ENCODE results near the gene YPEL2.

YPEL2 gene

GRCh38 chr17:59357929-59358328 is 26.5 kb downstream of the YPEL2 start:
- H3K4me3 ChIP-seq (ENCODE audit: low read length) = no peak overlapping the region
- no peaks in the 10 kb centered on the region for H3K27me3 ChIP-seq (ENCODE audit: insufficient read depth, low read length)
- 100% methylated on average over 1 of the region's 1 CpG for WGBS
- no peak overlapping the region for H3K9ac ChIP-seq (ENCODE audit: low read depth, low read length)
- no peaks in the 10 kb centered on the region for H3K36me3 ChIP-seq (ENCODE audit: insufficient read depth, low read length)
- peaks cover 25% of the 10 kb centered on the region for H3K4me1 ChIP-seq (ENCODE audit: insufficient read depth, low read length)
- H3K9me3 ChIP-seq (ENCODE audit: insufficient read depth, low read depth, low read length) = 0 out of 2 replicates have a peak, but pooled peaks cover 4% of the 10 kb centered on the region
- H3K27ac ChIP-seq (ENCODE audit: low read depth, low read length) = no peak overlapping the region

DNA sequence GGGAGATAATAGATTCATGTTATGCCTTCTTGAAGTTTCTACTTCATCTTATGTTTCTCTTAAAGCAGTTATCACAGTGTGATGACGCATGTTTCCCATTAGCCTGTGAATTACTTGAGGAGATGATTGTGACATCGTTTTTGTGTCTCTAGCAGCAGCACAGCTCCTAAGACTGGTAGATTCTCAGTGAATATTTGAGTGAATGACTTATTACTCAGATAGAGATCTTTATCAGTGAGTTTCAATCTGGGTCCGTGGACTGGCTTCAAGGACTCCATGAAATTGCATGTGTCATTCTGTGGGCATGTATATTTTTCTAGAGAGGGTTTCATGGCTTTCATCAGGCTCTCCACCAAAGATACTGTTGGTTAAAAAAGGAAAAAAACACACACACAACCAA is 29.9 kb downstream of the YPEL2 start:
- H3K9me3 ChIP-seq (ENCODE audit: insufficient read depth, low read depth, low read length) = 0 out of 2 replicates have a peak, but pooled peaks cover 4% of the 10 kb centered on the region
- no peak overlapping the region for H3K4me3 ChIP-seq (ENCODE audit: low read length)
- WGBS = 88% methylated on average over 3 of the region's 3 CpGs
- peaks cover 26% of the 10 kb centered on the region for H3K4me1 ChIP-seq (ENCODE audit: insufficient read depth, low read length)
- no peaks in the 10 kb centered on the region for H3K36me3 ChIP-seq (ENCODE audit: insufficient read depth, low read length)
- no peaks in the 10 kb centered on the region for H3K27me3 ChIP-seq (ENCODE audit: insufficient read depth, low read length)
- no peak overlapping the region for H3K27ac ChIP-seq (ENCODE audit: low read depth, low read length)
- H3K9ac ChIP-seq (ENCODE audit: low read depth, low read length) = no peak overlapping the region

DNA sequence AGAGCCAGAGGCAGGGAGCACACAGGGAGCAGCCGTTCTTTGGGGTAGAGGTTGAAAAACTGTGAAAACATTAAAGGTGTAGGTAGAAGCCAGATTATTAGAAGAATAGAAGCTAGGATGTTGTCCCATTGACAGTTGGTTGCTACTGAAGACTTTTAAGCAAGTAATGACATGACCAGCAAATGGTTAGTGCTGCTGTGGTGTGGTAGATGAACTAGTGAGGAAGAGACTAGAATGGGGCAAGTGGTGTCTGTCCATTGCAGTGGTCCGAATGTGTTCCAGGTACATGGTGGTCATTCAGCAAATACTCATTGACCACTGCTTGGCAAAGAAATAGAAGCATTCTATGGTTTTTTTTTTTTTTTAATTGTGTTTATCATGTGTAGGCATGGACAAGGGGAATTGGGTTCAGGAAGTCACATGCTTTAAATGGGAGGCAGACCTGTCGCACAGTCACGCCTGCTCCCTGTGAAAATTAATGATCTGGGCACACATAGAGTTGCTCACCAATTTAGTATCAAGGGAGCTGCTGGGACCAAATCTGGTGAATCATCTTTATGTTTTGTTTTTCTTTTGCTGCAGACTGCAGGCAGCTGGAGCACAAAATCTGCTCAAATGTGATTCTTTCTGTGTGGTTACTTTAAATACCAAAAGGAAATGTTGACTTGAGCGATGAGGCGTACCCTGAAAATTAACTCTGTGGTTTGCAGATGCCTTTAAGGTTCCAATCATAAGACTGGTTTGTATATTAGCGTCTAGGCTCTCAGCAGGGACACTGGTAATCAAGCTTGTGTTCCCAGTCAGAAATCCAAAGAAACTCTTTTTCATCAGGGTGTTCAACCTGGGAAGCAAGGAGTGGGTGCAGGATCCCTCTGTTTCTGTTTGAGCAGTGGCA is 30.7 kb downstream of the YPEL2 start:
- Histone ChIP-seq H3K4me3 (ENCODE audit: low read length) (no peak overlapping the region), H3K4me1 (ENCODE audit: insufficient read depth, low read length) (peaks cover 33% of the 10 kb centered on the region), H3K36me3 (ENCODE audit: insufficient read depth, low read length) (no peaks in the 10 kb centered on the region), H3K9ac (ENCODE audit: low read depth, low read length) (no peak overlapping the region), H3K27me3 (ENCODE audit: insufficient read depth, low read length) (no peaks in the 10 kb centered on the region), H3K9me3 (ENCODE audit: insufficient read depth, low read depth, low read length) (no peaks in the 10 kb centered on the region), H3K27ac (ENCODE audit: low read depth, low read length) (no peak overlapping the region)
- WGBS = 90% methylated on average over 7 of the region's 7 CpGs

DNA sequence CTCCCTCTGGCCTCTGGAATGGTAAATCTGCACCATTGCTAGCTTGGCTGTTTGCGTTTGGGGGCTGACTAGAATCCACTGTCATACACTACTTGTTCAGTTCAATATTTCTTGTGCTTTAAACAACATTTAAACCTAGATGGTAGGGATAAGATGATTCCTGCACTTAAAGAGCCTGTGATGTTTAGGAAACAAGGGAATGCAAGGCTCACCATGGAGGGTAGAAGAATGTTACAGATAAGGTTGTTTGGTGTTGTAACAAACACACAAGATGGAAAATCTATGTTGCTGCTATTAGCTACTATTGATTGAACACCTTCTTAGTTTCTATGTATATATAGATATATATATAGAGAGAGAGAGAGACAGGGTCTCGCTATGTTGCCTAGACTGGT is 31.4 kb downstream of the YPEL2 start:
- Histone ChIP-seq H3K27me3 (ENCODE audit: insufficient read depth, low read length) (no peaks in the 10 kb centered on the region), H3K4me3 (ENCODE audit: low read length) (no peak overlapping the region), H3K27ac (ENCODE audit: low read depth, low read length) (no peak overlapping the region), H3K36me3 (ENCODE audit: insufficient read depth, low read length) (no peaks in the 10 kb centered on the region), H3K9ac (ENCODE audit: low read depth, low read length) (no peak overlapping the region), H3K4me1 (ENCODE audit: insufficient read depth, low read length) (peaks cover 39% of the 10 kb centered on the region), H3K9me3 (ENCODE audit: insufficient read depth, low read depth, low read length) (no peaks in the 10 kb centered on the region)
- 95% methylated on average over 2 of the region's 2 CpGs for WGBS

DNA sequence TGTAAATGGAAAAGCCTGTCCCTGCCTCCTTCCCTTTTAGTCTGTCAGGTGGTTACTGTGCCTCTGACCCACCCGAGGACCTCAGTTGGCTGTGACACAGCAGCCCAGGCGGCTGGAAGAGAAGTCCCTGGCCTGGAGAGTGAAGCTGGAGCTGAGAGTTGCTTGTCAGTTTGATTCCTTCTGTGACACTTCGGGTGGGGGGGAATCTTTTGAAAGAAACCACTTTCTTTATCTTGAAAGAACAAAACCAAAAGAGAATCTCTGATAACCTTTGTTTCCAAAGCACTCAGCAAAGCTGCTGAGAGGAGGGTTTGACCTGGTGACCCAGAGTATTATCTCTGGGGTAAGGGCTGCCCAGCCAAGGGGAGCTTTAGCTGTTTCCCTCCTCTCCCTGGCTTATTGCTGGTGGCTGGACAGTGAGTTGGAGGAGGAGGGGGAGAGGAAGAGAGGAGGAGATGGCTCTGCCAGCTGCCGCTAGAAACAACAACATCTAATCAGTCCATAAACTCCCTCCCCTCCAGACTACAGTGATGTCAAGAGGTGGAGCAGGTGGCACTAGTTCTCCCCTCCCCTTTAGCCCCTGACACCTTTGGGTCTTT is 34.0 kb downstream of the YPEL2 start:
- Histone ChIP-seq H3K9ac (ENCODE audit: low read depth, low read length) (0 out of 2 replicates have a peak overlapping the region, but pooled peaks have one; percentile 9), H3K27ac (ENCODE audit: low read depth, low read length) (peak overlapping the region; percentile 91; the same call in 1 of the 2 replicates), H3K4me1 (ENCODE audit: insufficient read depth, low read length) (peaks cover 61% of the 10 kb centered on the region)

GRCh38 chr17:59366040-59366757 is 34.7 kb downstream of the YPEL2 start:
- peaks cover 69% of the 10 kb centered on the region for H3K4me1 ChIP-seq (ENCODE audit: insufficient read depth, low read length)
- 0 out of 2 replicates have a peak overlapping the region, but pooled peaks have one; percentile 2 for H3K4me3 ChIP-seq (ENCODE audit: low read length)
- H3K9ac ChIP-seq (ENCODE audit: low read depth, low read length) = 0 out of 2 replicates have a peak overlapping the region, but pooled peaks have one; percentile 9
- H3K27me3 ChIP-seq (ENCODE audit: insufficient read depth, low read length) = no peaks in the 10 kb centered on the region
- 5% methylated on average over 10 of the region's 10 CpGs for WGBS
- no peaks in the 10 kb centered on the region for H3K36me3 ChIP-seq (ENCODE audit: insufficient read depth, low read length)
- H3K27ac ChIP-seq (ENCODE audit: low read depth, low read length) = peak overlapping the region; percentile 91
- no peaks in the 10 kb centered on the region for H3K9me3 ChIP-seq (ENCODE audit: insufficient read depth, low read depth, low read length)

More for the DNA sequence above, 34.0 kb downstream of the YPEL2 start:
- 0 out of 2 replicates have a peak overlapping the region, but pooled peaks have one; percentile 2 for H3K4me3 ChIP-seq (ENCODE audit: low read length)
- H3K36me3 ChIP-seq (ENCODE audit: insufficient read depth, low read length) = no peaks in the 10 kb centered on the region
- no peaks in the 10 kb centered on the region for H3K9me3 ChIP-seq (ENCODE audit: insufficient read depth, low read depth, low read length)
- WGBS = 32% methylated on average over 3 of the region's 4 CpGs
- no peaks in the 10 kb centered on the region for H3K27me3 ChIP-seq (ENCODE audit: insufficient read depth, low read length)

DNA sequence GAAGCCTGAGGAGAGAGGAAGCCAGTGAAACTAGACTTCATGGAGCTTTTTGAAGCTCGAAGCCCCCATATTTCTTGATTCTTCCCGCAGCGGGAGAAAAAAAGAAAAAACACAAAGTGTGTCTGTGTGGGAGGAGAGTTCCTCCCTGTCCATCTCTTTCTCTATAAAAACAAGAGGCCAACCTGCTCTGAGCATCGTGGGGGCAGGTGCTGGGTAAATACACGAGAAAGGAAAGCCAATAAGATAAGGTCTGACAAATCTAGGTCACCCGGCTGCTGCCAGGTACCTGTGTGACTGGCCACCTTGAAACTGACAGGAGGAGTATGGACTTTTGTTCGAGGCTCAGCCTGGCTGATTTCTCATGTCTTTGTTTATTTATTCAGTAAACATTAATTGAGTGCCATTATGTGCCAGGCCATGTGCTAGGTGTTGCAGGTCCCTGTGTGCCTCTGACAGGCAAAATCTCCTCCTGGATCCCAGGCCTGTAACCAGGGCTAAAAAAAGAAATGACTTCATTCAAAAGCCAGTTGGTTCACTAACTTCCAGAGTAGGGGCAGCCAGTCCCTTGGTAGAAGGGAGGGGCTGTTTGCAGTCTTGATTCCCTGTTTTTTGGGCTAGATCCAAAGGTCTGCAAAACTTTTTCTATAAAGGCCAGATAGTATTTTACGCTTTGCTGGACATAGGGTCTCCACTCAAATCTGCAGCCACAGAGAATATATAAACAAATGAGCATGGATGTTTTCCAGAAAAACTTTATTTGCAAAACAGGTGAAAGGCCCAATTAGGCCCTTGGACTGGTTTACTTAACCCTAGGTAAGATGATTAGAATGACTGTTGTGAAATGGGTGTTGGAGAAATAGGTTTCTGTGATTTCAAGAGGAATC is 35.6 kb downstream of the YPEL2 start:
- H3K9ac ChIP-seq (ENCODE audit: low read depth, low read length) = no peak overlapping the region
- 49% methylated on average over 7 of the region's 8 CpGs for WGBS

GRCh38 chr17:59367657-59368045 is 36.2 kb downstream of the YPEL2 start:
- WGBS = 76% methylated on average over 1 of the region's 1 CpG
- peaks cover 73% of the 10 kb centered on the region for H3K4me1 ChIP-seq (ENCODE audit: insufficient read depth, low read length)
- H3K4me3 ChIP-seq (ENCODE audit: low read length) = no peak overlapping the region
- H3K27ac ChIP-seq (ENCODE audit: low read depth, low read length) = peak overlapping the region; percentile 91; the same call in 1 of the 2 replicates
- H3K9me3 ChIP-seq (ENCODE audit: insufficient read depth, low read depth, low read length) = no peaks in the 10 kb centered on the region
- H3K9ac ChIP-seq (ENCODE audit: low read depth, low read length) = no peak overlapping the region
- no peaks in the 10 kb centered on the region for H3K27me3 ChIP-seq (ENCODE audit: insufficient read depth, low read length)
- no peaks in the 10 kb centered on the region for H3K36me3 ChIP-seq (ENCODE audit: insufficient read depth, low read length)

More for the DNA sequence above, 35.6 kb downstream of the YPEL2 start:
- peak overlapping the region; percentile 91; the same call in 1 of the 2 replicates for H3K27ac ChIP-seq (ENCODE audit: low read depth, low read length)
- H3K9me3 ChIP-seq (ENCODE audit: insufficient read depth, low read depth, low read length) = no peaks in the 10 kb centered on the region
- H3K27me3 ChIP-seq (ENCODE audit: insufficient read depth, low read length) = no peaks in the 10 kb centered on the region
- H3K36me3 ChIP-seq (ENCODE audit: insufficient read depth, low read length) = no peaks in the 10 kb centered on the region
- H3K4me3 ChIP-seq (ENCODE audit: low read length) = no peak overlapping the region
- peaks cover 73% of the 10 kb centered on the region for H3K4me1 ChIP-seq (ENCODE audit: insufficient read depth, low read length)

DNA sequence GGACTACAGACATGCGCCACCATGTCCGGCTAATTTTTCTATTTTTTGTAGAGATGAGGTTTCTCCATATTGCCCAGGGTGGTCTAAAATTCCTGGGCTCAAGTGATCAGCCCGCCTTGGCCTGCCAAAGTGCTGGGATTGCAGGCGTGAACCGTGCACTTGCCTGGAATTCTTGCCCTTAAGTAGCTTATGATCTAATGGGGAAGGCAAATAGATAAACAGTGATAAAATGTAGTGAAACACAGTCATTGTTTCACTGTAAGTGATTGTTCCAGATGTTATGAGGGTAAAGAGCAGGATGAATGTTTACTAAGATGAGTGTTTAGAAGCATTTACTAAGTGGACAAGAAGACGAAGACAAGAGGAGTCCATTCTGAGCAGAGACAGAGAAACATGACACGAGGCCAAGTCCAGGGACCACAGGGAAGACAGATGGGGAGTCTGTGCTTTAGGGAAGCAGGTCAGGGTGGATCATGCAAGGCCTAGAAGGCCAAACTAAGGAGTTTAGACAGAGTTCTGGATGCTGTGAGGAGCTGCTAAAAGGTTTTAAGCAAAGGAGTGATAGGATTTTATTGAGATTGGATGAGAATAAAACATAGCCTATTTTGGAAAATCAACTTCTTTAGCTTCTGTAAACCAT is 36.9 kb downstream of the YPEL2 start:
- Histone ChIP-seq H3K9me3 (ENCODE audit: insufficient read depth, low read depth, low read length) (no peaks in the 10 kb centered on the region), H3K27me3 (ENCODE audit: insufficient read depth, low read length) (no peaks in the 10 kb centered on the region), H3K4me1 (ENCODE audit: insufficient read depth, low read length) (peaks cover 72% of the 10 kb centered on the region), H3K27ac (ENCODE audit: low read depth, low read length) (no peak overlapping the region), H3K4me3 (ENCODE audit: low read length) (no peak overlapping the region), H3K36me3 (ENCODE audit: insufficient read depth, low read length) (no peaks in the 10 kb centered on the region), H3K9ac (ENCODE audit: low read depth, low read length) (no peak overlapping the region)
- 90% methylated on average over 7 of the region's 7 CpGs for WGBS
